NCI-H2196 treated with DMSO at 0.1 percent for 48 hours (cell line): ENCODE measurements around the gene ITGAX.
"Not testable (repeated sequence)": the region's sequence is repeated elsewhere in the genome, so short reads cannot be mapped to it uniquely, and the experiment has no call there.

ENCODE experiments used
- DNase-seq: peaks from one replicate; lab custom pipeline; 2025; ENCODE audit not compliant: unreplicated experiment; lab: John Stamatoyannopoulos, UW

The ITGAX gene

GRCh38 chr16:31404353-31405064 lies 49.5 kb downstream of the ITGAX start:
- no peak for DNase-seq

- no peak for DNase-seq
Measured at GRCh38 chr16:31407406-31407805, 52.4 kb downstream of the ITGAX start.

- no peak for DNase-seq
Measured at GRCh38 chr16:31409433-31409832, 54.5 kb downstream of the ITGAX start.

- DNase-seq = no peak
Measured at GRCh38 chr16:31410082-31410481, 55.1 kb downstream of the ITGAX start.

GRCh38 chr16:31411024-31411844 lies 56.3 kb downstream of the ITGAX start:
- no peak for DNase-seq

GRCh38 chr16:31412750-31413149 lies 57.8 kb downstream of the ITGAX start:
- DNase-seq = no peak

GRCh38 chr16:31413381-31413780 lies 58.4 kb downstream of the ITGAX start:
- no peak for DNase-seq

- DNase-seq = no peak
Measured at GRCh38 chr16:31413943-31414342, 59.0 kb downstream of the ITGAX start.

GRCh38 chr16:31414706-31415105 lies 59.7 kb downstream of the ITGAX start:
- DNase-seq = no peak

- no peak for DNase-seq
Measured at GRCh38 chr16:31416371-31416770, 61.4 kb downstream of the ITGAX start.

- not testable (repeated sequence) for DNase-seq
Measured at GRCh38 chr16:31417036-31417435, 62.1 kb downstream of the ITGAX start.

- no peak for DNase-seq
Measured at GRCh38 chr16:31417916-31418315, 62.9 kb downstream of the ITGAX start.

GRCh38 chr16:31420037-31420436 lies 65.1 kb downstream of the ITGAX start:
- no peak for DNase-seq

- no peak for DNase-seq
Measured at GRCh38 chr16:31421587-31421986, 66.6 kb downstream of the ITGAX start.

- DNase-seq = no peak
Measured at GRCh38 chr16:31423241-31423640, 68.3 kb downstream of the ITGAX start.

GRCh38 chr16:31423801-31424200 lies 68.8 kb downstream of the ITGAX start:
- no peak for DNase-seq

- no peak for DNase-seq
Measured at GRCh38 chr16:31427441-31428278, 72.7 kb downstream of the ITGAX start.

- DNase-seq = no peak
Measured at GRCh38 chr16:31428279-31428597, 73.3 kb downstream of the ITGAX start, which contains the start of gene COX6A2. COX6A2 (minus strand) TSS chr16:31428360; CDS start chr16:31428325, 35 bp downstream.

- DNase-seq = no peak
Measured at GRCh38 chr16:31428638-31429247, 73.8 kb downstream of the ITGAX start.

GRCh38 chr16:31429314-31429713 lies 74.3 kb downstream of the ITGAX start:
- DNase-seq = no peak

GRCh38 chr16:31429796-31430195 lies 74.8 kb downstream of the ITGAX start:
- no peak for DNase-seq
